ENCODE measurements around the gene FRMD4A.

Gene FRMD4A

GRCh38 chr10:13701157-13701919 lies 629.4 kb downstream of the FRMD4A start:
- no peak for TF ChIP-seq CTCF (IDR thresholded peaks at IDR 0.05; ENCODE audit: low read depth, low read length, poor library complexity, severe bottlenecking)
- no peak for TF ChIP-seq EZH2phosphoT487 (IDR thresholded peaks at IDR 0.05; ENCODE audit: borderline replicate concordance, low read length)
- Histone ChIP-seq H3K4me1 (ENCODE audit: control insufficient read depth, low read length) (no peaks in the 10 kb centered on the region), H3K9me2 (replicated peaks; ENCODE audit: control insufficient read depth, low read length) (no peaks in the 10 kb centered on the region), H3K4me2 (ENCODE audit: low read length) (no peak overlapping the region), H4K20me1 (ENCODE audit: control insufficient read depth, insufficient read depth, low read depth, low read length) (no peaks in the 10 kb centered on the region), H3K36me3 (ENCODE audit: control insufficient read depth, low read length) (no peaks in the 10 kb centered on the region), H3K4me3 (ENCODE audit: low read length) (no peak overlapping the region), H3K27ac (ENCODE audit: low read depth, low read length) (no peak overlapping the region), H3F3A (ENCODE audit: control insufficient read depth, insufficient read depth) (no peaks in the 10 kb centered on the region), H3K79me2 (ENCODE audit: control insufficient read depth, low read length) (no peaks in the 10 kb centered on the region), H3K9me3 (ENCODE audit: control insufficient read depth, insufficient read depth, low read length) (no peaks in the 10 kb centered on the region), H3K27me3 (ENCODE audit: control insufficient read depth, low read length) (peaks cover 5% of the 10 kb centered on the region; the same call in 1 of the 2 replicates)

GRCh38 chr10:13700473-13701144 lies 630.1 kb downstream of the FRMD4A start:
- Histone ChIP-seq H3K4me2 (ENCODE audit: low read length) (no peak overlapping the region), H3K4me3 (ENCODE audit: low read length) (no peak overlapping the region), H3K27me3 (ENCODE audit: control insufficient read depth, low read length) (peaks cover 2% of the 10 kb centered on the region; the same call in 1 of the 2 replicates), H3K36me3 (ENCODE audit: control insufficient read depth, low read length) (no peaks in the 10 kb centered on the region), H3K27ac (ENCODE audit: low read depth, low read length) (no peak overlapping the region), H3K4me1 (ENCODE audit: control insufficient read depth, low read length) (no peaks in the 10 kb centered on the region), H3K79me2 (ENCODE audit: control insufficient read depth, low read length) (no peaks in the 10 kb centered on the region), H3K9me2 (replicated peaks; ENCODE audit: control insufficient read depth, low read length) (no peaks in the 10 kb centered on the region), H4K20me1 (ENCODE audit: control insufficient read depth, insufficient read depth, low read depth, low read length) (no peaks in the 10 kb centered on the region), H3K9me3 (ENCODE audit: control insufficient read depth, insufficient read depth, low read length) (no peaks in the 10 kb centered on the region), H3F3A (ENCODE audit: control insufficient read depth, insufficient read depth) (no peaks in the 10 kb centered on the region)
- TF ChIP-seq EZH2phosphoT487 (IDR thresholded peaks at IDR 0.05; ENCODE audit: borderline replicate concordance, low read length) (no peak), CTCF (IDR thresholded peaks at IDR 0.05; ENCODE audit: low read depth, low read length, poor library complexity, severe bottlenecking) (no peak)

- Histone ChIP-seq H3F3A (ENCODE audit: control insufficient read depth, insufficient read depth) (no peaks in the 10 kb centered on the region), H3K4me2 (ENCODE audit: low read length) (no peak overlapping the region), H3K79me2 (ENCODE audit: control insufficient read depth, low read length) (no peaks in the 10 kb centered on the region), H3K27me3 (ENCODE audit: control insufficient read depth, low read length) (0 out of 2 replicates have a peak, but pooled peaks cover 2% of the 10 kb centered on the region), H3K27ac (ENCODE audit: low read depth, low read length) (no peak overlapping the region), H4K20me1 (ENCODE audit: control insufficient read depth, insufficient read depth, low read depth, low read length) (no peaks in the 10 kb centered on the region), H3K36me3 (ENCODE audit: control insufficient read depth, low read length) (no peaks in the 10 kb centered on the region), H3K4me3 (ENCODE audit: low read length) (no peak overlapping the region), H3K9me3 (ENCODE audit: control insufficient read depth, insufficient read depth, low read length) (no peaks in the 10 kb centered on the region), H3K4me1 (ENCODE audit: control insufficient read depth, low read length) (no peaks in the 10 kb centered on the region), H3K9me2 (replicated peaks; ENCODE audit: control insufficient read depth, low read length) (no peaks in the 10 kb centered on the region)
- no peak for TF ChIP-seq CTCF (IDR thresholded peaks at IDR 0.05; ENCODE audit: low read depth, low read length, poor library complexity, severe bottlenecking)
These were observed 631.5 kb downstream of the FRMD4A start for GRCh38 chr10:13699216-13699615.
